CD4-positive, CD25-positive, alpha-beta regulatory T cell (primary cell): ENCODE measurements around the gene HMGB3. TPM values are rescaled to one million over a fixed set of nuclear protein-coding genes. Genes with fewer than 3 reads are reported as not detected.

Experiments
- ATAC-seq, 2 donors: fragments of 150-1000 bp; cut with Tn5 transposase; one replicate each; pipeline ENCODE4 v1.10.0; 2021; ENCODE audit warnings: low read depth in 2 of 2, moderate number of reproducible peaks in 2 of 2, moderate library complexity in 1 of 2
- DNase-seq, 3 donors: peaks; one replicate each; pipeline versions ENCODE4 v3.0.0 to v3.0.0-alpha.2; 2012 to 2022; ENCODE audit warnings: mixed read lengths in 1 of 3
- H3K27ac ChIP-seq: one replicate; pipeline ENCODE4 v1.7.0; 2013; ENCODE audit warnings: mild to moderate bottlenecking, low read length; ENCODE audit not compliant: insufficient read depth, poor library complexity, severe bottlenecking
- H3K27me3 ChIP-seq: one replicate; pipeline ENCODE4 v1.7.0; 2013; ENCODE audit warnings: low read length; ENCODE audit not compliant: control insufficient read depth, insufficient read depth
- H3K36me3 ChIP-seq: one replicate; pipeline ENCODE4 v1.7.0; 2013; ENCODE audit warnings: mild to moderate bottlenecking, low read length, moderate library complexity; ENCODE audit not compliant: control insufficient read depth, insufficient read depth
- H3K4me1 ChIP-seq: 2 replicates; pipeline ENCODE4 v1.7.0; 2013; ENCODE audit warnings: mild to moderate bottlenecking, low read length; ENCODE audit not compliant: insufficient read depth, control insufficient read depth, poor library complexity, severe bottlenecking
- H3K4me3 ChIP-seq: one replicate; pipeline ENCODE4 v1.7.0; 2013; ENCODE audit warnings: low read depth, mild to moderate bottlenecking, low read length, moderate library complexity
- H3K9me3 ChIP-seq, 2 experiments: 1 replicate in 1 of 2; 2 replicates in 1 of 2; pipeline ENCODE4 v1.7.0; 2013; ENCODE audit warnings: low read length in 2 of 2, mild to moderate bottlenecking in 1 of 2, moderate library complexity in 1 of 2; ENCODE audit not compliant: control insufficient read depth in 2 of 2
- H3K27ac Mint-ChIP-seq, 3 donors: one replicate each; pipeline ENCODE4 v1.8.0; 2020 to 2022; ENCODE audit warnings: mild to moderate bottlenecking in 3 of 3, mixed read lengths in 3 of 3, moderate library complexity in 2 of 3
- H3K27me3 Mint-ChIP-seq: one replicate; pipeline ENCODE4 v1.8.0; 2022; ENCODE audit warnings: mild to moderate bottlenecking, mixed read lengths
- H3K36me3 Mint-ChIP-seq: one replicate; pipeline ENCODE4 v1.8.0; 2020; ENCODE audit warnings: mixed read lengths
- H3K4me1 Mint-ChIP-seq, 4 donors: one replicate each; pipeline ENCODE4 v1.8.0; 2020 to 2022; ENCODE audit warnings: mixed read lengths in 4 of 4, mild to moderate bottlenecking in 1 of 4
- H3K4me3 Mint-ChIP-seq, 4 donors: one replicate each; pipeline ENCODE4 v1.8.0; 2020 to 2022; ENCODE audit warnings: mild to moderate bottlenecking in 4 of 4, mixed read lengths in 4 of 4, moderate library complexity in 3 of 4
- H3K9me3 Mint-ChIP-seq, 7 donors: one replicate each; pipeline ENCODE4 v1.8.0; 2020 to 2022; ENCODE audit warnings: mixed read lengths in 7 of 7, mild to moderate bottlenecking in 3 of 7, moderate library complexity in 2 of 7
- polyA plus RNA-seq, 4 donors: library from polyadenylated mRNA; unstranded; fragments of 300-500 nt; fragmentation: Illumina TruSeq; gene quantifications; one replicate each; pipeline ENCODE4 v1.2.3, GENCODE V29; 2021
- total RNA-seq: library from RNA; stranded (reverse); gene quantifications from one replicate; pipeline ENCODE4 v1.2.3, GENCODE V29; 2022

Gene HMGB3
- total and polyA plus RNA-seq, 5 donors from 2014 or later: 3.5 to 11.5 (median 4.5) TPM

DNA sequence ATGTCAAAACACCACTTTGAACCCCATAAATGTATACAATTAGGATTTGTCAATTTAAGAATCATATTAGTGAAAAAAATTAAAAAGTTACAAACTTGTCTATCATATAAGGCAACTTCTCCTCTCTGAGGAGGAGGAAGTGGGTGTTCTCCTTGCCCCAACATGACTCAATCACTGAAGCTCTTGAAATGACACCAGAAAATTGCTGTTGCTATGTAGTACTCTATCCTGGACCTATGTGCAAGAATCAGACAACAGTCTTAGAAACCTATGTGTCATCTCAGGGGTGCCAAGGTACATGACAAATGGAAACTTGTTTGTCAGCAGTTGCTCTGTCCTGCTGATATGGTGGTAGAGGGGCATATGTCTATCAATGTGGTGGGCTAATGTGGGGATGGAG is 47.7 kb downstream of the HMGB3 start:
- Histone ChIP-seq H3K4me3 (no peak overlapping the region), H3K27ac (no peak overlapping the region), H3K27me3 (no peaks in the 10 kb centered on the region), H3K4me1 (no peaks in the 10 kb centered on the region), H3K36me3 (no peaks in the 10 kb centered on the region), H3K9me3 (no peaks in the 10 kb centered on the region)
- Mint-ChIP-seq H3K9me3 (no peaks in the 10 kb centered on the region), H3K4me3 (no peak overlapping the region), H3K27ac (no peak overlapping the region), H3K36me3 (no peaks in the 10 kb centered on the region), H3K4me1 (no peaks in the 10 kb centered on the region), H3K27me3 (peaks cover 8% of the 10 kb centered on the region)
- ATAC-seq: no peak
- DNase-seq: peak in 1 of 3 donors; percentile 1

DNA sequence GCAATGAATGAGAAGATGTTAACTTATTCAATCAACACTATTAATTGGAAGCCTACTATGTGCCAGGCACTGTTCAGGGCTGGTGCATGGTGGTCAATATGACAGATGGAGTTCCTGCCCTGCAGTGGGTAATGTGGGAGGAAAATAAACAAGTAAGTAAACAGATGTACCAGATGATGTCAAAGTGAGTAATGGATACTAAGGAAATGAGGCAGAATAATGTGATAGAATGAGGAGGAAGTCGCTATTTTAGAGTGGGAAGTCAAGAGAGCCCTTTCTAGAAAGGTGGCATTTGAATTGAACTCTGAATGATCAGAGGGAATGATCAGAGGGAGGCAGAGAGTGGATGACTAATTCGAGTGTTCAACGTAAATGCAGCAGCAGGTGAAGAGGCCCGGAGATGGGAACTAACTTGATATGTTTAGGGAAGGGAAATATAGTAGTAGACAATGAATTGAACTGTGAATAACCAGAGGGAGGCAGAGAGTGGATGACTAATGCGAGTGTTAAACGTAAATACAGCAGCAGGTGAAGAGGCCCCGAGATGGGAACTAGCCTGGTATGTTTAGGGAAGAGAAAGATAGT is 48.3 kb downstream of the HMGB3 start:
- H3K27ac ChIP-seq: no peak overlapping the region
- Mint-ChIP-seq H3K27ac (no peak overlapping the region), H3K4me3 (no peak overlapping the region), H3K9me3 (no peaks in the 10 kb centered on the region), H3K4me1 (no peaks in the 10 kb centered on the region), H3K36me3 (no peaks in the 10 kb centered on the region), H3K27me3 (peaks cover 8% of the 10 kb centered on the region)
- no peaks in the 10 kb centered on the region for H3K36me3 ChIP-seq
- H3K27me3 ChIP-seq: no peaks in the 10 kb centered on the region
- H3K4me1 ChIP-seq: no peaks in the 10 kb centered on the region
- ATAC-seq (no peak), DNase-seq (no peak)
- H3K9me3 ChIP-seq: no peaks in the 10 kb centered on the region
- H3K4me3 ChIP-seq: no peak overlapping the region

DNA sequence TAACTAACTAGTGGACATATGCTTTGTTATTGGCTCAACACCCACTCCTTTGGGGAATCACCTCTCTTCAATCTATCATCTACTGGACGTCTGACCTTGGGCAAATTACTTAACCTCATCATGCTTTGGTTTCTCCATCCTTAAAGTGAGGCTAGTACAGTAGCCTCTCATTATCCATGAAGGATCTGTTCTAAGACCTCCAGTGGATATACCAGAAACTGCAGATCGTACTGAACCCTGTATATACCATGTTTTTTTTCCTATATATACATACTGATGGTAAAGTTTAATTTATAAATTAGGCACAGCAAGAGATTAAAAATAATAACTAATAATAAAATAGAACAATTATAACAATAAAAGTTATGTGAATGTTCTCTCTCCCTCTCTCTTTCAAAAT is 56.2 kb downstream of the HMGB3 start:
- peaks cover 0 to 3% (median 0%) of the 10 kb centered on the region in 7 donors for H3K9me3 Mint-ChIP-seq
- no peak overlapping the region for H3K4me3 Mint-ChIP-seq

More for the DNA sequence above, 56.2 kb downstream of the HMGB3 start:
- no peak overlapping the region for H3K4me3 ChIP-seq
- no peaks in the 10 kb centered on the region for H3K27me3 ChIP-seq
- DNase-seq (no peak), ATAC-seq (no peak)
- Mint-ChIP-seq H3K27me3 (peaks cover 4% of the 10 kb centered on the region), H3K4me1 (no peaks in the 10 kb centered on the region), H3K36me3 (no peaks in the 10 kb centered on the region), H3K27ac (no peak overlapping the region)
- H3K36me3 ChIP-seq: no peaks in the 10 kb centered on the region
- no peaks in the 10 kb centered on the region for H3K9me3 ChIP-seq
- H3K4me1 ChIP-seq: no peaks in the 10 kb centered on the region
- no peak overlapping the region for H3K27ac ChIP-seq

Other genes starting within 250 kb of the HMGB3 start
- gene CD99L2, start 84.7 kb upstream of the HMGB3 start, total RNA-seq: 14.3 TPM
- 10 to 100 TPM; 14.4 to 18.6 (median 15.1) TPM for gene CD99L2, start 84.7 kb upstream of the HMGB3 start, polyA plus RNA-seq
- gene GPR50, start 193.2 kb downstream of the HMGB3 start, total RNA-seq: not detected
- not detected for gene GPR50, start 193.2 kb downstream of the HMGB3 start, polyA plus RNA-seq